ENCODE results near the gene DACH1. TPM values are rescaled to one million over a fixed set of nuclear protein-coding genes. Genes with fewer than 3 reads are reported as not detected.

DACH1 gene
- total RNA-seq, 1 experiment from 2014 or later, result 0.31 TPM

- TF ChIP-seq ATF2 (CRISPR knock-in tag; IDR thresholded peaks at IDR 0.05; ENCODE audit: borderline replicate concordance, low read depth) (no peak), PREB (CRISPR knock-in tag; IDR thresholded peaks at IDR 0.05; ENCODE audit: borderline replicate concordance) (no peak)
These were observed 263.7 kb downstream of the DACH1 start (continued) for GRCh38 chr13:71603255-71603654.

- Mint-ChIP-seq H3K36me3 (no peaks in the 10 kb centered on the region), H3K4me1 (no peaks in the 10 kb centered on the region)
- CTCF ChIA-PET, result no interaction called here
These were observed 264.7 kb downstream of the DACH1 start for GRCh38 chr13:71602344-71602743.

GRCh38 chr13:71597150-71597549 lies 269.9 kb downstream of the DACH1 start:
- Mint-ChIP-seq H3K36me3 (no peaks in the 10 kb centered on the region), H3K4me3 (no peak overlapping the region), H3K27me3 (ENCODE audit: low read depth) (no peaks in the 10 kb centered on the region), H3K9me3 (no peaks in the 10 kb centered on the region), H3K27ac (no peak overlapping the region; the same call in 1 of the 2 replicates), H3K4me1 (no peaks in the 10 kb centered on the region)
- no peak for ATAC-seq
- CTCF ChIA-PET, result no interaction called here
- POLR2A ChIA-PET, result no interaction called here
- DNase-seq (ENCODE audit: low spot score), result no peak
- TF ChIP-seq HMGA2 (CRISPR knock-in tag; IDR thresholded peaks at IDR 0.05) (no peak), ZNF425 (CRISPR knock-in tag; conservative IDR thresholded peaks at IDR 0.05) (no peak), CREB1 (CRISPR knock-in tag; IDR thresholded peaks at IDR 0.05) (no peak), OVOL2 (CRISPR knock-in tag; IDR thresholded peaks at IDR 0.05; ENCODE audit: borderline replicate concordance) (no peak), SMAD3 (CRISPR knock-in tag; IDR thresholded peaks at IDR 0.05; ENCODE audit: borderline replicate concordance) (no peak), USF2 (CRISPR knock-in tag; IDR thresholded peaks at IDR 0.05) (no peak), FOXP1 (CRISPR knock-in tag; IDR thresholded peaks at IDR 0.05; ENCODE audit: borderline replicate concordance) (no peak), USF1 (CRISPR knock-in tag; IDR thresholded peaks at IDR 0.05) (no peak), ZNF416 (CRISPR knock-in tag; IDR thresholded peaks at IDR 0.05) (no peak), ATF3 (CRISPR knock-in tag; conservative IDR thresholded peaks at IDR 0.05) (no peak)

More at GRCh38 chr13:71602344-71602743, 264.7 kb downstream of the DACH1 start:
- POLR2A ChIA-PET, result no interaction called here
- no peak for TF ChIP-seq E2F5 (CRISPR knock-in tag; IDR thresholded peaks at IDR 0.05)
- TF ChIP-seq IRF2 (CRISPR knock-in tag; IDR thresholded peaks at IDR 0.05; ENCODE audit: borderline replicate concordance, low read depth), result no peak
- no peak for TF ChIP-seq HMGA2 (CRISPR knock-in tag; IDR thresholded peaks at IDR 0.05)
- TF ChIP-seq JAZF1 (CRISPR knock-in tag; IDR thresholded peaks at IDR 0.05), result no peak
- TF ChIP-seq AFF4 (CRISPR knock-in tag; IDR thresholded peaks at IDR 0.05; ENCODE audit: borderline replicate concordance), result no peak
- ATAC-seq (no peak), DNase-seq (ENCODE audit: low spot score) (no peak)
- Mint-ChIP-seq H3K4me3 (no peak overlapping the region), H3K27ac (no peak overlapping the region), H3K9me3 (no peaks in the 10 kb centered on the region), H3K27me3 (ENCODE audit: low read depth) (no peaks in the 10 kb centered on the region)
